Measurements from ENCODE around the gene CD28.
"Not testable (repeated sequence)": the region's sequence is repeated elsewhere in the genome, so short reads cannot be mapped to it uniquely, and the experiment has no call there.

The CD28 gene

DNA sequence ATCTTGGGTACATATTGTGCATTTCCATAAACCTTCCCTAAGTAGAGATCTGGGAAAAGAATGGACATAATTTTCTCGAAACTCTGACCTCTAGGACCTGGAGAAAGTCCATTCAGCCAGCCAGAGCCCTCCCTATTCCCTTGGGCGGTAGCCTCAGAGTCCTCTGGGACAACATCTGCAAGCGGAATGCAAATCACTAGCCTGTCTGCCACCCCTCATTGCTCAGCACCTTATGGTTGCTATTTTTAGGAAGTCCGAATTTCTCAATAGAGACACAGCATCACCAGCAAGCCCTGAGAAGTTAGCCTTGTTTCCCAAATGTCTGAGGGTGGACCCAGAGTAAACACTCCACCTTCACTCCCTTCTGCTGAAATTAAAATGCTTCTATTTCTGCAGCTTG is 17.6 kb upstream of the CD28 start:
- no peak for DNase-seq

DNA sequence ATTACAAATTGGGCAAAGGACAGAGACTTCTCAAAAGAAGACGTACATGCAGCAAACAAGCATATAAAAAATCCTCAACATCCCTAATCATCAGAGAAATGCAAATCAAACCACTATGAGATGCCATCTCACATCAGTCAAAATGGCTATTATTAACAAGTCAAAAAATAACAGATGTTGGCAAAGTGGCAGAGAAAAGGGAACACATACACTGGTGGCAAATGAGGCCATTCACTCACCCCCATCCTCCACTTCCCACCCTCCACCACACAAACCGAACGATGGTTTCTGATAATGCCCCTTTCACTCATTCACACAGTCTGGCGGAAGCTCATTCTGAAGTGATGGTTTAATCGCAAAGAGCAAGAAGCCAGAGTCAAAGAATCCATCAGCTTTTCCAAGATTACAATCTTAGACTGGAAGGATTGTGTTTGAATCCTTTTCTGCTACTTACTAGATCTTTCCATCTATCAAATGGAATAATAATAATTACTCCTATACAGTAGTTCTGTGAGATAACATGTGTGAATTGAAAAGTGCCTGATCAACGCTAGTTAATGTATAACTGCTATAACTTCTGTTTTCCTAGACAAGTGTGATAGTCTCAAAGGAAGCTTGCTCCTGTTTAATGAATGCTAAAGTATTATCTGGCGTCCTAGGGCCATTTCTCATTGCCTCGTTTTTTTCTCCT is 16.9 kb upstream of the CD28 start:
- no peak for DNase-seq

DNA sequence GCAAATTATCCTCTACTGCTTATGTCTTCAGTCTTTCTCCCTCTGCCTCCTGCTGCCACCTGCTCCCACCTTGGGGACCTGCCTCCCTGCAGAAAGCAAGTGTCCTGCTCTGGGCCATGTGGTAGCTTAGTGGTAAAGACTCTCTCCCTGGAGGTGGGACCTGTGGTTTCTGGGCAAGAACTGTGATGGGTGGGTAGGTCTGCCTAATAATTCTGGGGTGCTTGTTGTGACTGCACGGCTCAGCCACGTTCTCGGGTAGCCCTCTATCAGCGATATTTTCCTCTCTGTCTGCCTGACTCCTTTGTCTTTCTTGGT is 16.4 kb upstream of the CD28 start:
- no peak for DNase-seq

DNA sequence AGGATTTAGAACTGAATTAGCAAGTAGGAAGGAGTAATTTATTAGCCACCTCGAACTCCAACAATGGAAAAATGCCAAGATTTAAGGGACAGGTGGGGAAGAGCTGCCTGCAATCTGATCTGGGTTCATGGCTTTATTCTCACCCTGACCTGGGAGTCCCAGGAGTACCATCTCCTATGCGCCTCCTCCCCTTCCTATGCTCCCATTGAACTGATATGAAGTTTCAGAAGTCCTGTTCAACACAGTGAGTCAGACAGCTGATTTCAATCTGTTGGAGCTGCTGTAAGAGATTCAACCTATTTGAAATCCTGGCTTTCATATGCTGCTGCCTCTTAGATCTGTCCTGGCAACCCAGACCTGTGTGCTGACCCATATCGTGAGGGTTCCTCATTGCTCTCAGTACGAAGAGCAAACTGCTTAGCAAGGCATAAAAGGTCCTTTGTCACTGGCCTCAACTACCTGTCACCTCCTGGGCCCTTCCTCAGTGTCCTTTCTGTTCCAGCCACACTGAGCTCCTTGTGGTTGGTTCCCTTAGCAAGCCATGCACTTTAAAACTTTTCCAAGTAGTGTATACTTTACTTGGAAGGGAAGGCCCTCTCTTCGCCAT is 15.9 kb upstream of the CD28 start:
- DNase-seq = no peak

DNA sequence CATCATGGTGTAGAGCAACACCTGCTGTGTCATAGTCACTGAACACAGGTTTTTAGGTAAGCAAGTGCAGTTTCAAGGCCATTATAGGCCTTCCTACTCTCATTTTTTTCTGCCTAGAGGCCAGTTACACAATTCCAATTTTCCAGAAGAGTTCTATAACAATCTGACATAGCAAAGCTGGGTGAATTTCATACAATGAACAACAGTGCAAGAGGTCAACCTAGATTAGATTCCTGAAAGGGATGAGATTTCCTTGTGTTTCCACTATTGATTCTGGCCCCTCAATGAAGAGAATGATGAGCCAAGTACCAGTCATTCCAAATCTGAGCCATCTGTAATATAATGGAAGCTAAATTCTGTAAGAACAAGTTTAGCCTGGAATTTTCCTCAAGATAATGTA is 15.3 kb upstream of the CD28 start:
- no peak for DNase-seq

DNA sequence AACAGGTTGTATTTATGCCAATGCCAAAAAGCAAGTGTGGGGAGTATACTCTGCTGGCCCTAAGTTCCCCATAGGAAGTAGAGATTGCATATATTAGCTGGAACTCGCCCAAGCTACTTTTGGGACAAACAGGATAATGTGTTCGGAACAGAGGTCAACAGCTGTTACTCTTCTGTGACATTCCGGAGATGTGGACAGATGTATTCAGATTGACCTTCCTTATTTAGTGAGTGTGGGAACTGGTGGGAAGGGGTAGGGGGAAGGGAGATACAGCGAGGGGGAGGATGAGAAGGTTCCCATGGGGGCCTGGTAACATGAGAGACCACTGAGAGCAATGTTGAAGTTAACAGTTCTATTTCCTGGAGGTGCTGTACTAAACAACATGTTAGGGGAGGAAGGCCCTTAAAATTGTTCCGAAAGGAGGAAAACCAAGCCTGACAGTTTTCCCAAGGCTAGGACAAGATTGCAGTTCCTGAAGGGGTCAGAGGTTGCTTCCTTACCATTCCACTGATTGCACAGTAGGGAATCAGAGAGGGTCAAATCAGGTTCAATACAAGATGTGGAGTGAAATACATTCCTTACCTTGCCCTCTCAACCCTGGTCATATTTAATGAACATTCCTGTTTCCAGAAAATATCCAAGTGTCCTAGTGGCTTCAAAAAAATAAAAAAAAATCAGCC is 14.3 kb upstream of the CD28 start:
- no peak for DNase-seq

DNA sequence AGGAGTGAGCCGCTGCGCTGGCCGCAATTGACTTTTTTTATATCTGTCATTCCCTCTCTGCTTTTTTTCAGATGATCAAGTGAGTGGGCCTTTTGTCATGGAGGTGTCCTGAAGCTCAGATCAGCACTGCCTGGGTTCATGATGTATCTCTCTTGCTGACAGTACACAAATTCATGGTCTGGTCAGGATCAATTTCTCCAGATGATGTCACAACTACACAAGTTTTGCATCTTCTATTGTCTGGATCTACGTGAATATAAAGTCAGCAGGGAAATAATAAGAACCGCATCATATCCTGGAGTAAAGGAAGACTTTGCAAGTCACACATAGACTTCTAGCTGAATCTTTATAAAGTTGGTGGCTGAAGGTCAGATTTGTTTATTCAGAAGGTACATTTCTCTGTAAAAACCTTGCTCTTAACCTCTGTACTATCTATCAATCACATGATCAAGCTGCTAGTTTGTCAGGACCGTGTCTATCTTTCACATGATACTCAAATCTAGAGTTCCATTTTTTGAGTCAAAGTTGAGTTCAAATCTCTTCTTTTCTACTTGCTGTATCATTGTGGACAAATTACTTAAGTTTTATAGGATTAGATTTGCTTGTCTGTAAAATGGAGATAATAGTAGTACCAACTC is 13.1 kb upstream of the CD28 start:
- no peak for DNase-seq

DNA sequence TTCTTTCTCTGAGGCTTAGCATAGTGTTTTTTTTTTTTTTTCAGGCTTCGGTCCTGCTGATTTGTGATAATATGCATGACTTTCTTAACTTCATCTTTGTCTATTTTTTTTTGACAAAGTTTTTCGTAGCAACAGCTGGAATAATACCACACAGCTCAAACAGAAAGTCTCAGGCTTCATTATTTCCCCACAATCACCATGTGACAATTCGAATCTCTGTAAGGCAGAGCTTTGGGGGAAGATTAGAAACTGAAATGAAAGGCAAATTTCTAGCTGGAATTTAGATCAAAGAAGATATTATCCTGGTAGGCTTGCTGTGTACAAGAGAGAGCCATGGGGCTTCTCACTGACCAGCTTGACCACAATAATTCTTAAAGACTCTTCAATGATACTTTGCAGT is 12.2 kb upstream of the CD28 start:
- no peak for DNase-seq

DNA sequence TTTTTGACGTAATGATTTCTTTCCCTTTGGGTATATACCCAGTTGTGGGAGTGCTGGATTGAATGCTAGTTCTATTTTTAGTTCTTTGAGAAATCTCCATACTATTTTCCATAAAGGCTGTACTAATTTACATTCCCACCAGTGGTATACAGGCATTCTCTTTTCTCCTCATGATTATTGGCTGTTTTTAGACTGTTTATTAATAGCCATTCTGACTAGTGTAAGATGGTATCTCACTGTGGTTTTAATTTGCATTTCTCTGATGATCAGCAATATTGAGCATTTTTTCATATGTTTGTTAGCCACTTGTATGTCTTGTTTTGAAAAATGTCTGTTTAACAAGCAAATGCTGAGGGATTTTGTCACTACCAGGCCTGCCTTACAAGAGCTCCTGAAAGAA is 9.2 kb upstream of the CD28 start:
- no peak for DNase-seq

DNA sequence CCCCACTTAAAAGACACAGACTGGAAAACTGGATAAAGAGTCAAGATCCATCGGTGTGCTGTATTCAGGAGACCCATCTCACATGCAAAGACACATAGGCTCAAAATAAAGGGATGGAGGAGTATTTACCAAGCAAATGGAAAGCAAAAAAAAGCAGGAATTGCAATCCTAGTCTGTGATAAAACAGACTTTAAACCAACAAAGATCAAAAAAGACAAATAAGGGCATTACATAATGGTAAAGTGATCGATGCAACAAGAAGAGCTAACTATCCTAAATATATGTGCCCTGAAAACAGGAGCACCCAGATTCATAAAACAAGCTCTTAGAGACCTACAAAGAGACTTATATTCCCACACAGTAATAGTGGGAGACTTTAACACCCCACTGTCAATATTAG is 8.7 kb upstream of the CD28 start:
- not testable (repeated sequence) for DNase-seq

DNA sequence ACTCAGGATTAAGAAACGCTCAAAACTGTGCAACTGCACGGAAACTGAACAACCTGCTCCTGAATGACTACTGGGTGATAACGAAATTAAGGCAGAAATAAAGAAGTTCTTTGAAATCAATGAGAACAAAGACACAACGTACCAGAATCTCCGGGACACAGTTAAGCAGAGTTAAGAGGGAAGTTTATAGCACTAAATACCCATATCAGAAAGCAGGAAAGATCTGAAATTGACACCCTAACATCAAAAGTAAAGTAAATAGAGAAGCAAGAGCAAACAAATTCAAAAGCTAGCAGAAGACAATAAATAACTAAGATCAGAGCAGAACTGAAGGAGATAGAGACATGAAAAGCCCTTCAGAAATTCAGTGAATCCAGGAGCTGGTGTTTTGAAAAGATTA is 8.0 kb upstream of the CD28 start:
- not testable (repeated sequence) for DNase-seq

DNA sequence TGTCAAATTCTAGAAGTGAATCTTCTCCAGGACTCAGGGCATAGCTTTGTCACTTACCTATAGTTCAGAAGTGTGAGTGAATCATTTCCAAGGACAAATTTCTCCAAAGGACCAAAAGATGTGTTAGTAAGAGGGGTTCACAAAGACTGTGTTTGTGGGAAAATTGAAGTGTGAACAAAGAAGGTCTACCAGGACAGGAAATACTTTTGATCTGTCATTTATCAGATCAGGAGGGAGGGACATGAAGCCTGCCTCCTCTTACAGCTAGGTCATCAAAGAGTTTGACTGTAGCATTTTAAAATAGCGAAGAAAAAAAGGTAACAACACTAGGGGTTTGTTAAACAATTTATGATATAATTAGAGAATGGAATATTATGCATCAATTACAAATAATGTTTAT is 2.0 kb upstream of the CD28 start:
- DNase-seq = no peak

DNA sequence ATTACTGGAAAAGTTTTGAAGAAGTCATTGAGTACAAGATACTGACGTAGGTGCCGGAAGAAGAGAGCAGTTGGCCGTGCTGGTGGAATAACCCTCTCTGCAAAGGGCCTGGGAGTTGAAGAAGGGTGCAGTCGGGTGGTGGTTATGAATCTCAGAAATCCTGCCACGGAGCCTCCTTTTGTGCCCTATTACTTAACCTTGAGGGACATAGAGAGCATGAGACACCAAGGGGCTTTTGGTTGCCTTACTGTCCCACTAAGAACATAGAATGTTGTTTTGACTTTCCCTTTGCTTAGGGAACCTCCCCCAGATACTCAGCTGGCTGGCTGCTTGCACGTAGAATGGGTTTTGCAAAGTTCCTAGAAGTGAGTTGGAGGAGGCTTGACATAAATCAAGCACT is 1.3 kb upstream of the CD28 start:
- no peak for DNase-seq

DNA sequence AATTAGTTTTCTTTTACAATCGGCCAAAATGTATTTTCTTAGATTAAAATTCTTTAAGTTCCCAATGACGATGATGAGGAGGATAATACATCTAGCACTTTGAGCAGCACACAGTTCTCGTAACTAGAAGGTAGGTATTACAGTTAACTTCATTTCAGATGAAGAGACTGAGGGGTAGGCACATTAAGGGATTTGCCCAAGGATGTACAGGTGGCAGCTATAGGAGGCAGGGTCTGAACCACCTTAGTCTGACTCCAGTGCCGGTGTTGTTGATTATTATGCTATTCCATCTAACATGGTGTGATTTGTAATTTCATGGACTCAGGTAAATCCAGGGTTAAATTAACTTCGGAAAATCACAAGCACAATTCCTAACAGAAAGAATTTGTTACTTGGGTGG is 1.1 kb downstream of the CD28 start:
- no peak for DNase-seq

DNA sequence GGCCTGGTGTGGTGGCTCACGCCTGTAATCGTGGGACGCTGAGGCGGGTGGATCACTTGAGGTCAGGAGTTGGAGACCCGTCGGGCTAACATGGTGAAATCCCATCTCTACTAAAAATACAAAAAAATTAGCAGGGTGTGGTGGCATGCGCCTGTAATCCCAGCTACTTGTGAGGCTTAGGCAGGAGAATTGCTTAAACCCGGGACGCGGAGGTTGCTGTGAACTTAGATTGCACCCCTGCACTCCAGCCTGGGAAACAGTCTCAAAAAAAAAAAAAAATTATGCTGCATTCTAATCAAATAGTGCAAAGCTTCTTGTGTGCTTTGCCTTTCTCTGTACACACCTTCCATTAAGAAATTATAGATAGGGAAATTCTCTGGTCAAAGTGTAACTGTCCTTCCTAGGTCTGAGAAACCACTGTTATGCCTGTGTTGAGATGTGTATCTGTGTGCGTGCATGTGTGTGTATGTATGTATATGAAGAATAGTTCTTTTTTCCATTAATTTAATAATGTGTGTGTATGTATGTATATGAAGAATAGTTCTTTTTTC is 2.5 kb downstream of the CD28 start:
- no peak for DNase-seq

DNA sequence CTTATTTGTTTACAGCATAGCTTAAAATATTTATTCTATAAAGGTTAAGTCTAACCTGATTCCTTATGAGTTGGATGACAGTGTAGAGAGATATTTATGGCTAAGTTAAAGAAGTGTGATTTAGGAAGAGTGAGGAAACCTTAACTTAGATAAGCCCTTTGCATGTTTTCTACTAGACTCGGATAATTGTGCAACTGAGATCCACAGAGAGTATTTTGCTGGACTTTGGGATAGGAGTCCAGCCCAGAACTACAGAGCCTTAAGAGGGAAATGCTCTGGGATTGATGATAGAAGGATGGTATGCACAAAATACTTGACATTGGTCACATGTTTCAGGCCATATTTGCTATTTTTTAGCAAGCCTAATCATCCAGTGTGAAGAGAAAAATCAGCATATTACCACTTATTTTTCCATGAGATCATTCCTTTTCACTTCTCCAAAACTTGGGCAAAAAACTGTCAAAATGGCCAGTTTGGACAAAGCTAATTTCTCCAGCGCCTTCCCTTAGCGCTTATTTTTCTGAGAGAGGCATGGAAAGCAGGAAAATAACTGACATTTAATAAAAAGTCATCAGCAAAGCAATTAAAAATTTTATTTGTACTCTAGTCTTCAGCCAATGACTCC is 3.1 kb downstream of the CD28 start:
- DNase-seq = no peak

DNA sequence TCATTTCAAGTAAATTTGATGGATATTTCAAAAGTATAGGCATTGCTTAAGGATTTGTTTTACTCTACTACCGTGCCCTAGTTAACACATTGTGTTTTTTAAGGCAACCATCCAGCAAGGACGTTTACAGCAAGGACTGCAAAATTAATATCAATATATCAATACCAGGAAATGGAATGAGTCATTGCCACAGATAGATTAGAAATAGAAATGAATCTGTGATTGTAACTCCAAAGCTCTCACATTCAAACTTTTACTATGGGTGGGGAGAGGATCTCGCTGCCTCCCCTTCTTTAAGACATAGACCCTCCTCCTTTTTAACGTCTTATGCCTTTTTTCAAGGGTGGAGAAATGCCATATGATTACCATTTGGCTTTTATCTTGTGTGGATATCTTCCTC is 3.8 kb downstream of the CD28 start:
- DNase-seq = no peak

DNA sequence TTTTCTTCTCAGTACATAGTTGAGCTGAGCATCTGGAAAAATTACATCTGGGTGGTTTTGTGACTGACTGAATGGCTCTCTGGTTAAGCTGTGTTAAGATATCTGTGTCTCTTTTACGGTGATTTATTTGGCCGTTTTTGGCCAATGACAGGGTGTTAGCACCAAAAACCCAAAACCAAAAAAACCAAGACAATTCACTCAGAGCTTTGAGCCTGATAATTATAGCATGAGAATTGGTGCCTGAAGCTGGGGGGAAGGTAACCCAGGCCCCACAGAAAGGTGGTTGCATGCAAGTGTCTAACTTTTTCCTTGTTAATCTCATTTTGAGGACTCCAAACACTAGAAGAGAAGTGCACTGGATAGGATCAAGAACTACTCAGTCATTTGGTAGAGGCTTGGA is 4.5 kb downstream of the CD28 start:
- DNase-seq = no peak

DNA sequence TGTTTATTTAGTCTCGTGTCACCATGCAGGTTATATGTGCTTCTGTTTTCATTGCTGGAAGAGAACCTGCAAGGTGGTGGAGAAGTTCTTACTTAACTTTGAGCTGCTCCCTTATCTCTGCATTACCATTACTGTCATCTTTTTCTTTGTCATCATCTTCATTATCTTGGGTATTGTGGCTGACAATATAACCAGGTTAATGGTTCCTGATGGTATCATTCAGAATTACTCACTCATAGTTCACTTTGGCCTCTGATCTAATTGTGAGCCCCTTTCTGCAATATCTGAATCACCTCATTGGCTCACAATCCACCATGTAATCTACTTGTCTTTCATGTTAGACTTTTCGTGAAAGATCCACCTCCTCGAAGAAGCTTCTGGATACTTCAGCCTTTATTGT is 5.0 kb downstream of the CD28 start:
- no peak for DNase-seq

DNA sequence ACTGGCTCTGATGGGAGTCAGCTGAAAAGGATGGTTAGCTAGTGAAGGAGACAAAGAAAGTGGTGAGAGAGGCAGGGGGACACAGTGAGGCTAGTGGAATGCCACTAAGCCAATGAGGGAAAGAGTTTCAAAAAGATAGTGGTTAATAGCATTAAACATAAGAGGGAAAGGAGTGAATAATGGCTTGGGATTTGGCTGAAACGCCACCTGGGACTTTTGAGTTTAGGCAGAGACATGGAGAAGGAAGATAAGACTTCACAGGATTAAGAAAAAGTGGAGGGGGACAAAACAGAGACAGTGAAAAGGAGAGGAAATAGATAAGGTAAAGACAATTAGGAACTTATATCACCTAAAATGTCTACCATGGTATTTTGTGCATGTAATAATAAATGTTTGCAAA is 6.9 kb downstream of the CD28 start:
- no peak for DNase-seq

DNA sequence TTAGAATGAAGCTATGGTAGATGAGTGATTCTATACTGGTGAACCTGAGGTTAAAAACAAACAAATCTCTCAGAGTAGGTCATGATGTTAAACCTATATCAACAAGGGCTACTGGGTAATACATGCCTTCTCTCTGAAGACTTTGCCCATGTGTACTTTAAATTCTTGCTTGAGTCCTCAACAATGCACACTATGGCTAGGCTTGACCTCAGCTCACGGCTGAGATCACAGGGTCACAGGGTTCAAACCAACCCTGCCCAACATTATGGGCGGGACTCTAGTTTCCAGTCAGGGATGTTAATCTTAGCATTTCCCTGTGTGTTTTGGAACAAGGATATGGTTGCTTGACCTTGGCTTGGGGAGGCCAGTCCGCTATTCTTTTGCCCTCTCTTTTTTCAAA is 7.7 kb downstream of the CD28 start:
- DNase-seq = no peak

DNA sequence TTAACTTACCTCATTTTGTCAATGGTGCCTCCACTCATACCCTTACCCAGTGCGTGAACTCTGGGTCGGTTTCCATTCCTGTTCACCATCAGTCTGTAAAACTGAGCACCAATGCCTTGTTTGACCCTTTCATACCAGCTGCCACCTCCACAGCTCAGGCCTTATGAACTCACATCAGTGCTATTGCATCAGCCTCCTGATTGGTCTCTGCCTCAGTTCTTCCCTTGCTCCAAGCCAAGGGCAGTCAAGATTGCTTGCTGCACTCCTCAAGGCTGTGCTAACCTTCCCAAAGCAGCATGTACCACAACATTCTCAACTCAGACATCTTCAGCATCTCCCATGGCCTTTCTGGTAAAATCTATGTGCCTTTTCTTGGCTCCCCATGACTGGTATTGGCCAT is 9.3 kb downstream of the CD28 start:
- DNase-seq = no peak

DNA sequence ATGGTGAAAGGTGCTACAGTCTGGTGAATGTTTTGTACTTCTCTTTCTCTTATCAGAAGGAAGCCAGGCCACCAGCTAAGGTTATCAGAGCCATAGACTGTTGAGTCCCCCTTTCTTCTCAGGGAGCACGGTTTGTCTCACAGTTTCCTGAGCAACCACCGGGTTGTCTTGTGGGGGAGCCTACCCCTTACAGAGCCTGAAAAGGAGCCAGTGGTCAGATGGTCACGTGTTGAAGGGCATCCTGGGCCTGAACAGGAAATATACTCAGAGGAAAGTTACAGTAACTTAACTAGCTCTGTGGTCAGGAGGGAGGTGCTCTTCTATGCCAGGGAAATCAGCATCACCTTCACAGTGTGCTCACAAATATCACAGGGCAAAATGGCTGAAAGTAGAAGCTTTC is 11.6 kb downstream of the CD28 start:
- DNase-seq = no peak

All from cerebellar nuclear complex (tissue), 1 donor.